Measurements from ENCODE around the gene STIL. TPM values are rescaled to one million over a fixed set of nuclear protein-coding genes. Genes with fewer than 3 reads are reported as not detected.

The STIL gene
- total and polyA plus RNA-seq, 4 donors, result 0.85 to 5.9 (median 1.4) TPM

DNA sequence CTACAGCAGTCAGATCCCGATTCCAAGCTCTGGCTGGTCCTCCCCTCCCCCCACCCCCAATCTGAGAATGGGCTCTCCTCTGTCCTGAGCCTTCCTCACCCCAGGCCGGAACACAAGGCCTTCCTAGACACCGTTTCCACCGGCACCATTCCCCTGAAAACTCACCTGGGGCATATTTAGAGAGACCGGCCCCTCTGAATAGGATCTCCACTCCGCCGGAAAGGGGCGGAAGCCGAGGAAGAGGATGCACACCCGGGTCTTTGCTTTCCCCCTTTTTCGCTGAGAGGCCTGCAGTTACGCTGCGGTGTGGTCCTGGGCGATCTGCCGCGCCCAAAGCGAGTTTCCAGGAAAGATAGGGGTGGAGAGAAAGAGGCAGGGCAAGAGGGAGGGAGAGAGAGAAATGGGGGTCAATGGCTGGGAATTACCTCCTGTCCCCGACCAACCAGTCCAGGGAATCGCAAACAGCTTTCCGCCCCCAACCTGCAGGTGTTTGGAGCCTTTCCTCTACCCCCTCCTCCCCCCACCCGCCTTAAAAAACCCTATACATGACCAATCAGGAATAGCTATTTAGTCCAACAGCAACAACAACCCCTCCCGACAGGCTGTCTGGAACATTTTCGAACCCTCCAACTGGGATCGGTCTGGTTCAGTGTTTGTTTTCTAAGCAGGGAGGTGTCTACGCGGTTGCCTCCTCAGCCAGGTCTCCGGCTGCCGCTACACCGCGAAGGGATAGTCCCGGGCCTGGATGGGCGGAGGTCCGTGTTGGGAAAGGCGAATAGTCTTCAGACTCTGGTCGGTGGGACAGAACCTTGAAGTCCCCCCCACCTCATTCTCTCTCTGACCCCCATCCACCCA lies 84.7 kb downstream of the STIL start:
- H3K4me1 ChIP-seq (ENCODE audit: control insufficient read depth in 5 of 5, insufficient read depth in 5 of 5, low read length in 5 of 5), result peaks cover 0 to 29% (median 3%) of the 10 kb centered on the region in 5 donors
- H3K4me3 ChIP-seq, result peak overlapping the region; percentile 34
- peak overlapping the region; percentile 71 to 75 for H3K27ac ChIP-seq (ENCODE audit: low read depth in 1 of 2, low read length in 1 of 2)
- no peaks in the 10 kb centered on the region for H3K36me3 ChIP-seq (ENCODE audit: control insufficient read depth in 4 of 4, insufficient read depth in 4 of 4, low read length in 4 of 4)
- H3K27me3 ChIP-seq (ENCODE audit: control insufficient read depth in 3 of 3, insufficient read depth in 3 of 3, low read length in 2 of 3), result peaks cover 0 to 93% (median 89%) of the 10 kb centered on the region in 3 donors
- DNase-seq (peak in 2 of 3 donors; percentile 20 to 36), ATAC-seq (ENCODE audit: insufficient read depth, low FRiP score) (no peak)
- H3K9me3 ChIP-seq (ENCODE audit: control insufficient read depth in 4 of 4, insufficient read depth in 3 of 4, low read length in 3 of 4), result peaks cover 0 to 5% (median 0%) of the 10 kb centered on the region in 4 donors
- TF ChIP-seq, protein P1, sequence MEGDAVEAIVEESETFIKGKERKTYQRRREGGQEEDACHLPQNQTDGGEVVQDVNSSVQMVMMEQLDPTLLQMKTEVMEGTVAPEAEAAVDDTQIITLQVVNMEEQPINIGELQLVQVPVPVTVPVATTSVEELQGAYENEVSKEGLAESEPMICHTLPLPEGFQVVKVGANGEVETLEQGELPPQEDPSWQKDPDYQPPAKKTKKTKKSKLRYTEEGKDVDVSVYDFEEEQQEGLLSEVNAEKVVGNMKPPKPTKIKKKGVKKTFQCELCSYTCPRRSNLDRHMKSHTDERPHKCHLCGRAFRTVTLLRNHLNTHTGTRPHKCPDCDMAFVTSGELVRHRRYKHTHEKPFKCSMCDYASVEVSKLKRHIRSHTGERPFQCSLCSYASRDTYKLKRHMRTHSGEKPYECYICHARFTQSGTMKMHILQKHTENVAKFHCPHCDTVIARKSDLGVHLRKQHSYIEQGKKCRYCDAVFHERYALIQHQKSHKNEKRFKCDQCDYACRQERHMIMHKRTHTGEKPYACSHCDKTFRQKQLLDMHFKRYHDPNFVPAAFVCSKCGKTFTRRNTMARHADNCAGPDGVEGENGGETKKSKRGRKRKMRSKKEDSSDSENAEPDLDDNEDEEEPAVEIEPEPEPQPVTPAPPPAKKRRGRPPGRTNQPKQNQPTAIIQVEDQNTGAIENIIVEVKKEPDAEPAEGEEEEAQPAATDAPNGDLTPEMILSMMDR (IDR thresholded peaks at IDR 0.05; ENCODE audit: control extremely low read depth, extremely low read depth), result no peak
- WGBS, 2 donors, result 7 to 15% methylated on average over 35 of the region's 35 CpGs
- no peak overlapping the region for H3K9ac ChIP-seq (ENCODE audit: insufficient read depth in 1 of 2, low read length in 2 of 2)

DNA sequence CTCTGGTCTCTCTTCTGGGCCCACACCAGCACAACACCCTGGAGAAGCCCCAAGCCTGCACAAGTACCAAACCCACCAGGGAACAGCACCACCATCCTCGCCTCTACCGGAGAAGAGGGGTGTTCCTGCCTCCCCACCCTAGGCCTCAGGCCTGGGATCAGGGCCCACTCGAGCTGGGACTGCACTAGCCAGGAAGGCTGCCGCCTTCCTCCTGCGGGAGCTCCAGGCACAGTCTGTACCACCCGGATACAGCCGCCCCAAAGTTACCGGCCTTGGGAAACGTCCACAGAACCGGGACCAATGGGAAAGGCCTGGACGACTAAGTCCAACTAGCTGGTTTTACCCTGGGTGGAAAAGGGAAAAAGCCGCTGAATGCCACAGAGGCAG lies 85.3 kb downstream of the STIL start:
- no peak for DNase-seq
- TF ChIP-seq, protein P1 (IDR thresholded peaks at IDR 0.05; ENCODE audit: control extremely low read depth, extremely low read depth), result no peak
- Histone ChIP-seq H3K4me3 (peak overlapping the region; percentile 34), H3K4me1 (ENCODE audit: control insufficient read depth in 5 of 5, insufficient read depth in 5 of 5, low read length in 5 of 5) (peaks cover 0 to 29% (median 3%) of the 10 kb centered on the region in 5 donors), H3K36me3 (ENCODE audit: control insufficient read depth in 4 of 4, insufficient read depth in 4 of 4, low read length in 4 of 4) (no peaks in the 10 kb centered on the region), H3K9ac (ENCODE audit: insufficient read depth in 1 of 2, low read length in 2 of 2) (no peak overlapping the region), H3K9me3 (ENCODE audit: control insufficient read depth in 4 of 4, insufficient read depth in 3 of 4, low read length in 3 of 4) (peaks cover 0 to 5% (median 0%) of the 10 kb centered on the region in 4 donors), H3K27me3 (ENCODE audit: control insufficient read depth in 3 of 3, insufficient read depth in 3 of 3, low read length in 2 of 3) (peaks cover 2 to 93% (median 89%) of the 10 kb centered on the region in 3 donors), H3K27ac (ENCODE audit: low read depth in 1 of 2, low read length in 1 of 2) (peak overlapping the region; percentile 71 to 75)
- no peak for ATAC-seq (ENCODE audit: insufficient read depth, low FRiP score)
- WGBS, 2 donors, result 38 to 41% methylated on average over 12 of the region's 12 CpGs

DNA sequence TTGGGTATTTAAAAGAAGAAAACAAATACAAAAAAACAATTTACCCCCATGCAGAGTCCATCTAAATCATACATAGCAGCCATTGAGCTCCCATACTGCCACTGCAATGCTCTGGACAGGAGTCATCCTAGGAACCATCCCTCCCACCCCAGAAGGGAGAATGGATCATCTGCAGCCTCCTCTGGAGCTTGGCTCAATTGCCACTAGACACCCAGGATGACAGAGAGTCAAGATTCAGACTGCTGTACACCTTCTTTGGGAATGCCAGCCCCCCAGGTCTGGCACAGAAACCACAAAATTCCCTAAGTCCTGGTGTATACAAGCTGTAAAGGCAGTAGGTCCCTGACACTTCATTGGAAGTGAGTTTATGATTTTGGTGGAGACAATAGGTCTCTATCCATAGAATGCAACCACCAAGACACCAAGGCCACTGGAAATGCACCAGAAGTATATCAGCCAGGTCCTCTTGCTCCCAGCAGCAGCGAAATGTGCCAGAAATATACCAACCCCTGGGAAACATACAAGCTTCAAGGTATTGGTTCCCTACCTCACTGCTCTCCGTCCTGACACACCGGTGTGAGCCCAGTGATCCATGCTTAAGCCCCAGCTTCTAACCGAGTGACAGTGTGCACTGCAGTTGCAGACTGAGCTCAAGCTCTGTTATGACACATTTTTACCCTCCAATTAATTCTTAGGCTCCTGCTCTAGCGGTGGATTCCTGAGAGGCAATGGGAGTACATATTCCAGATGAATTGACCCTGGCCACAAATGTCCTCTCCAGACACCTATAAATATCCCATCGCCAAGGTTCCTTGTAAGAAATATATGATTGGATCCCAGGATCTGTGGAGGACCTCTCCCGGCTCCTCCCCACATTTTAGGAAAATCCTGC lies 86.4 kb downstream of the STIL start:
- no peak overlapping the region for H3K9ac ChIP-seq (ENCODE audit: insufficient read depth in 1 of 2, low read length in 2 of 2)
- peaks cover 0 to 28% (median 3%) of the 10 kb centered on the region in 5 donors for H3K4me1 ChIP-seq (ENCODE audit: control insufficient read depth in 5 of 5, insufficient read depth in 5 of 5, low read length in 5 of 5)
- DNase-seq, result no peak
- 69 to 78% methylated on average over 7 of the region's 7 CpGs for WGBS, 2 donors
- ATAC-seq (ENCODE audit: insufficient read depth, low FRiP score), result no peak
- peak overlapping the region in 1 of 2 donors; percentile 4 for H3K27ac ChIP-seq (ENCODE audit: low read depth in 1 of 2, low read length in 1 of 2)
- H3K36me3 ChIP-seq (ENCODE audit: control insufficient read depth in 4 of 4, insufficient read depth in 4 of 4, low read length in 4 of 4), result no peaks in the 10 kb centered on the region
- H3K27me3 ChIP-seq (ENCODE audit: control insufficient read depth in 3 of 3, insufficient read depth in 3 of 3, low read length in 2 of 3), result peaks cover 4 to 93% (median 88%) of the 10 kb centered on the region in 3 donors
- no peak overlapping the region for H3K4me3 ChIP-seq
- TF ChIP-seq, protein P1 (IDR thresholded peaks at IDR 0.05; ENCODE audit: control extremely low read depth, extremely low read depth), result no peak
- peaks cover 0 to 5% (median 0%) of the 10 kb centered on the region in 4 donors for H3K9me3 ChIP-seq (ENCODE audit: control insufficient read depth in 4 of 4, insufficient read depth in 3 of 4, low read length in 3 of 4)

Measured in lung (tissue), 12 donors.